Mesenteric fat pad (tissue), 1 donor: ENCODE data around the gene SRP68. TPM values are rescaled to one million over a fixed set of nuclear protein-coding genes. Genes with fewer than 3 reads are reported as not detected.

ENCODE experiments used
- DNase-seq: peaks from one replicate; pipeline ENCODE4 v3.0.0-alpha.2; 2020; ENCODE audit warnings: low spot score
- total RNA-seq: library from RNA; stranded (reverse); fragmentation: NEBNext Ultra II Directional; extraction: Animal tissue kit (Norgen Biotek cat#: 25700); gene quantifications from one replicate; pipeline ENCODE4 v1.2.1, GENCODE V29; 2021
- donor health status: DM: yes; HTN: yes; CAD: no.

Gene SRP68
- total RNA-seq, 1 donor from 2014 or later = 69.1 TPM

- no peak for DNase-seq
These were observed 18.3 kb upstream of the SRP68 start for GRCh38 chr17:76090517-76091129.

GRCh38 chr17:76089680-76090516 lies 17.6 kb upstream of the SRP68 start:
- no peak for DNase-seq

GRCh38 chr17:76088868-76089576 lies 16.7 kb upstream of the SRP68 start:
- DNase-seq = no peak

- no peak for DNase-seq
These were observed 15.9 kb upstream of the SRP68 start for GRCh38 chr17:76088041-76088867.

- DNase-seq = no peak
These were observed 15.2 kb upstream of the SRP68 start for GRCh38 chr17:76087531-76087930.

GRCh38 chr17:76086384-76086783 lies 14.1 kb upstream of the SRP68 start:
- DNase-seq = no peak

GRCh38 chr17:76085731-76086366 lies 13.5 kb upstream of the SRP68 start:
- no peak for DNase-seq

- no peak for DNase-seq
These were observed 12.9 kb upstream of the SRP68 start for GRCh38 chr17:76085066-76085730.

- no peak for DNase-seq
These were observed 11.3 kb upstream of the SRP68 start for GRCh38 chr17:76083536-76084182.

GRCh38 chr17:76082326-76083251 lies 10.3 kb upstream of the SRP68 start:
- DNase-seq = no peak

GRCh38 chr17:76081295-76082210 lies 9.2 kb upstream of the SRP68 start:
- no peak for DNase-seq

GRCh38 chr17:76080768-76081287 lies 8.5 kb upstream of the SRP68 start:
- no peak for DNase-seq

GRCh38 chr17:76079956-76080767 lies 7.8 kb upstream of the SRP68 start:
- DNase-seq = no peak

- DNase-seq = no peak
These were observed 7.2 kb upstream of the SRP68 start for GRCh38 chr17:76079535-76079955.

- no peak for DNase-seq
These were observed 6.7 kb upstream of the SRP68 start, which contains the start of gene ZACN for GRCh38 chr17:76078860-76079534. Gene ZACN, plus strand, starts transcription at chr17:76079182. Its CDS starts 83 bp downstream, at chr17:76079265.

GRCh38 chr17:76078370-76078769 lies 6.1 kb upstream of the SRP68 start:
- peak; percentile 78 for DNase-seq
